GM12801 (cell line): Measurements from ENCODE around the gene PLEKHH1.

Source experiments
- CTCF ChIP-seq: IDR thresholded peaks from one replicate; pipeline ENCODE4 v1.5.1; 2011; ENCODE audit warnings: control low read depth; ENCODE audit not compliant: insufficient read length; ENCODE audit errors: extremely low read depth

PLEKHH1 gene

GRCh38 chr14:67574156-67574555 is 41.1 kb downstream of the PLEKHH1 start:
- TF ChIP-seq CTCF: no peak

- no peak for TF ChIP-seq CTCF
These were observed 41.7 kb downstream of the PLEKHH1 start for GRCh38 chr14:67574806-67575205.

- no peak for TF ChIP-seq CTCF
These were observed 42.6 kb downstream of the PLEKHH1 start for GRCh38 chr14:67575684-67576083.

- TF ChIP-seq CTCF: no peak
These were observed 43.3 kb downstream of the PLEKHH1 start for GRCh38 chr14:67576216-67576955.

GRCh38 chr14:67577181-67577808 is 44.2 kb downstream of the PLEKHH1 start:
- TF ChIP-seq CTCF: no peak

- no peak for TF ChIP-seq CTCF
These were observed 45.0 kb downstream of the PLEKHH1 start for GRCh38 chr14:67577909-67578749.

- no peak for TF ChIP-seq CTCF
These were observed 46.0 kb downstream of the PLEKHH1 start for GRCh38 chr14:67579040-67579439.
